HepG2 (cell line): ENCODE measurements around the gene RABL6. TPM values are rescaled to one million over a fixed set of nuclear protein-coding genes. Genes with fewer than 3 reads are reported as not detected.
A peak's percentile ranks its signal among the peaks of the same experiment; 100 is the strongest.

Experiments
- ARNT ChIP-seq: fragments of 450-650 bp; IDR thresholded peaks from 2 replicates; pipeline ENCODE4 v1.6.1; 2017
- ASH2L ChIP-seq: fragments of 300-600, 200-600 bp; sonication (generic); IDR thresholded peaks from 2 replicates; pipeline ENCODE4 v1.7.0; 2017; ENCODE audit warnings: low read depth, mild to moderate bottlenecking, moderate library complexity, mixed read lengths, low read length; ENCODE audit not compliant: insufficient read length
- BCL3 ChIP-seq: sonication (generic); formaldehyde crosslinking; IDR thresholded peaks from 2 replicates; pipeline ENCODE4 v1.5.1; 2020; ENCODE audit warnings: mild to moderate bottlenecking, missing genetic modification reagents, moderate library complexity
- EED ChIP-seq: sonication (generic); formaldehyde crosslinking; IDR thresholded peaks from 2 replicates; pipeline ENCODE4 v1.5.0; 2020; ENCODE audit warnings: mild to moderate bottlenecking, missing genetic modification reagents
- GFI1 ChIP-seq: sonication (generic); formaldehyde crosslinking; IDR thresholded peaks from 2 replicates; pipeline ENCODE4 v1.5.0; 2020; ENCODE audit warnings: missing genetic modification reagents, mild to moderate bottlenecking, borderline replicate concordance
- HINFP ChIP-seq: sonication (generic); formaldehyde crosslinking; IDR thresholded peaks from 2 replicates; pipeline ENCODE4 v1.4.0; 2020; ENCODE audit warnings: low read depth, mild to moderate bottlenecking, missing genetic modification reagents
- JUND ChIP-seq: sonication (generic); formaldehyde crosslinking; IDR thresholded peaks from 2 replicates; pipeline ENCODE4 v1.8.0; 2022; ENCODE audit warnings: mild to moderate bottlenecking, missing genetic modification reagents
- MAFF ChIP-seq: IDR thresholded peaks from 2 replicates; pipeline ENCODE4 v1.6.1; 2011; ENCODE audit warnings: low read depth, low read length, improper control_type of control experiment
- RBM22 ChIP-seq: fragments of 200-400 bp; formaldehyde crosslinking; optimal IDR thresholded peaks from 2 replicates; pipeline ENCODE3; 2017; ENCODE audit warnings: mild to moderate bottlenecking, low read length, moderate library complexity
- SSRP1 ChIP-seq: IDR thresholded peaks from 2 replicates; pipeline ENCODE4 v1.6.1; 2016; ENCODE audit warnings: control low read depth
- THAP7 ChIP-seq: sonication (generic); formaldehyde crosslinking; IDR thresholded peaks from 2 replicates; pipeline ENCODE4 v1.8.1; 2023; ENCODE audit warnings: mild to moderate bottlenecking, missing genetic modification reagents
- ZBTB10 ChIP-seq: sonication (generic); formaldehyde crosslinking; IDR thresholded peaks from 2 replicates; pipeline ENCODE4 v1.4.0; 2020; ENCODE audit warnings: missing genetic modification reagents, borderline replicate concordance
- ZBTB21 ChIP-seq: sonication (generic); formaldehyde crosslinking; IDR thresholded peaks from 2 replicates; pipeline ENCODE4 v1.4.0; 2020; ENCODE audit warnings: missing genetic modification reagents
- ZBTB46 ChIP-seq: sonication (generic); formaldehyde crosslinking; IDR thresholded peaks from 2 replicates; pipeline ENCODE4 v1.4.0; 2020; ENCODE audit warnings: mild to moderate bottlenecking, missing genetic modification reagents, borderline replicate concordance
- ZNF121 ChIP-seq: sonication (generic); formaldehyde crosslinking; IDR thresholded peaks from 2 replicates; pipeline ENCODE4 v1.5.0; 2020; ENCODE audit warnings: mild to moderate bottlenecking, missing genetic modification reagents
- ZNF280D ChIP-seq: sonication (generic); formaldehyde crosslinking; IDR thresholded peaks from 2 replicates; pipeline ENCODE4 v1.5.1; 2020; ENCODE audit warnings: mild to moderate bottlenecking, missing genetic modification reagents
- ZNF430 ChIP-seq: sonication (generic); formaldehyde crosslinking; IDR thresholded peaks from 2 replicates; pipeline ENCODE4 v1.9.0; 2021; ENCODE audit warnings: mild to moderate bottlenecking, missing genetic modification reagents
- polyA plus RNA-seq, 8 experiments: library from polyadenylated mRNA; depleted of rRNA in 3 of 8; stranded (reverse) in 7 of 8; unstranded in 1 of 8; fragments of >200 nt; fragmentation: Illumina TruSeq in 4 of 8; extraction: Trizol in 4 of 8; gene quantifications; 2 replicates each; pipeline versions ENCODE4 v1.2.1 to v1.2.3, GENCODE V29; 2011 to 2016; ENCODE audit warnings: low read depth in 4 of 8, missing spikeins in 1 of 8, mixed read lengths in 1 of 8; ENCODE audit not compliant: insufficient read depth in 1 of 8
- total RNA-seq, 5 experiments: library from RNA; depleted of rRNA; stranded (reverse); fragments of >200 nt; fragmentation: Illumina TruSeq; extraction: Trizol; gene quantifications; 2 replicates each; pipeline ENCODE4 v1.2.3, GENCODE V29; 2016; ENCODE audit warnings: low read depth in 1 of 5

The RABL6 gene
- total and polyA plus RNA-seq, 2 of the 13 experiments (the other 11 are each of a cell fraction or from before 2014, with no cell fraction given): 81.5 to 125 TPM

GRCh38 chr9:136847826-136848392 is 40.2 kb downstream of the RABL6 start (continued):
- TF ChIP-seq ZNF280D (CRISPR knock-in tag): peak; percentile 83
- peak; percentile 47 for TF ChIP-seq RBM22
- TF ChIP-seq ASH2L: peak; percentile 18
- TF ChIP-seq SSRP1 (CRISPR knock-in tag): peak; percentile 95; the same call in 1 of the 2 replicates
- no peak for TF ChIP-seq MAFF
- TF ChIP-seq ZBTB21: no peak
- peak; percentile 21; the same call in 1 of the 2 replicates for TF ChIP-seq ZBTB10 (CRISPR knock-in tag)
- TF ChIP-seq ZBTB46 (CRISPR knock-in tag): no peak
- peak; percentile 21; the same call in 1 of the 2 replicates for TF ChIP-seq JUND (CRISPR knock-in tag)
- TF ChIP-seq EED (CRISPR knock-in tag): 0 out of 2 replicates have a peak, but pooled peaks have one; percentile 57
- peak; percentile 45; the same call in 1 of the 2 replicates for TF ChIP-seq GFI1 (CRISPR knock-in tag)
- no peak for TF ChIP-seq ARNT
- TF ChIP-seq HINFP (CRISPR knock-in tag): no peak; the same call in 1 of the 2 replicates
- no peak; the same call in none of the 2 replicates for TF ChIP-seq ZNF430
- 0 out of 2 replicates have a peak, but pooled peaks have one; percentile 60 for TF ChIP-seq THAP7 (CRISPR knock-in tag)
- 0 out of 2 replicates have a peak, but pooled peaks have one; percentile 14 for TF ChIP-seq ZNF121
- no peak for TF ChIP-seq BCL3
